ENCODE results near the gene DDX39A. TPM values are rescaled to one million over a fixed set of nuclear protein-coding genes. Genes with fewer than 3 reads are reported as not detected.
A peak's percentile ranks its signal among the peaks of the same experiment; 100 is the strongest.

Gene DDX39A
- total and polyA plus RNA-seq, 11 donors = 18.0 to 109 (median 36.1) TPM

DNA sequence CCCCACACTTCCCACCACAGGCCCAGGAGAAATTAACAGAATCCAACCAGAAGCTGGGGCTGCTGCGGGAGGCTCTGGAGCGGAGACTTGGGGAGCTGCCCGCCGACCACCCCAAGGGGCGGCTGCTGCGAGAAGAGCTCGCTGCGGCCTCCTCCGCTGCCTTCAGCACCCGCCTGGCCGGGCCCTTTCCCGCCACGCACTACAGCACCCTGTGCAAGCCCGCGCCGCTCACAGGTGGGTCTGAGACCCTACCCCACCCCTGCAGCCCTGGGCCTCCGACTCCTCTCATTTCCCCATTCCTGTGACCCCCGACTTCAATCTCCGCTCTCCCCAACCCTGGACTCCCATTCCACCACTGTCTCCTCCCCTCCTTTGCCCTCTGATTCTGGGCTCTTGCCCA lies 31.7 kb upstream of the DDX39A start:
- WGBS, 4 donors = 96 to 99% (median 97%) methylated on average over 19 of the region's 19 CpGs
- no peak for ATAC-seq
- H3K36me3 ChIP-seq = peaks cover 5 to 100% (median 98%) of the 10 kb centered on the region in 9 donors

GRCh38 chr19:14450168-14450874 lies 31.2 kb upstream of the DDX39A start:
- H3K4me3 ChIP-seq = no peak overlapping the region
- peaks cover 5 to 100% (median 97%) of the 10 kb centered on the region in 9 donors for H3K36me3 ChIP-seq
- TF ChIP-seq, protein P1, sequence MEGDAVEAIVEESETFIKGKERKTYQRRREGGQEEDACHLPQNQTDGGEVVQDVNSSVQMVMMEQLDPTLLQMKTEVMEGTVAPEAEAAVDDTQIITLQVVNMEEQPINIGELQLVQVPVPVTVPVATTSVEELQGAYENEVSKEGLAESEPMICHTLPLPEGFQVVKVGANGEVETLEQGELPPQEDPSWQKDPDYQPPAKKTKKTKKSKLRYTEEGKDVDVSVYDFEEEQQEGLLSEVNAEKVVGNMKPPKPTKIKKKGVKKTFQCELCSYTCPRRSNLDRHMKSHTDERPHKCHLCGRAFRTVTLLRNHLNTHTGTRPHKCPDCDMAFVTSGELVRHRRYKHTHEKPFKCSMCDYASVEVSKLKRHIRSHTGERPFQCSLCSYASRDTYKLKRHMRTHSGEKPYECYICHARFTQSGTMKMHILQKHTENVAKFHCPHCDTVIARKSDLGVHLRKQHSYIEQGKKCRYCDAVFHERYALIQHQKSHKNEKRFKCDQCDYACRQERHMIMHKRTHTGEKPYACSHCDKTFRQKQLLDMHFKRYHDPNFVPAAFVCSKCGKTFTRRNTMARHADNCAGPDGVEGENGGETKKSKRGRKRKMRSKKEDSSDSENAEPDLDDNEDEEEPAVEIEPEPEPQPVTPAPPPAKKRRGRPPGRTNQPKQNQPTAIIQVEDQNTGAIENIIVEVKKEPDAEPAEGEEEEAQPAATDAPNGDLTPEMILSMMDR (IDR thresholded peaks at IDR 0.05) = no peak
- TF ChIP-seq POLR2A (IDR thresholded peaks at IDR 0.05) = no peak
- H3K9me3 ChIP-seq = no peaks in the 10 kb centered on the region
- intact Hi-C loops (cut with DNase I) = no loop called here
- ATAC-seq = peak; percentile 44 to 63 (median 50)
- DNase-seq = peak in 2 of 5 donors; percentile 15 to 40
- no peaks in the 10 kb centered on the region for H3K27me3 ChIP-seq
- H3K27ac ChIP-seq = no peak overlapping the region
- no peaks in the 10 kb centered on the region for H3K4me1 ChIP-seq
- 83 to 86% (median 85%) methylated on average over 28 to 30 of the region's 30 CpGs for WGBS, 4 donors

More for the DNA sequence above, 31.7 kb upstream of the DDX39A start:
- H3K4me3 ChIP-seq = no peak overlapping the region
- H3K9me3 ChIP-seq = no peaks in the 10 kb centered on the region
- no peak overlapping the region for H3K27ac ChIP-seq
- DNase-seq = no peak
- no peak for TF ChIP-seq POLR2A (IDR thresholded peaks at IDR 0.05)
- TF ChIP-seq, protein P1 (IDR thresholded peaks at IDR 0.05) = no peak
- H3K27me3 ChIP-seq = no peaks in the 10 kb centered on the region
- intact Hi-C loops (cut with DNase I) = no loop called here
- no peaks in the 10 kb centered on the region for H3K4me1 ChIP-seq

DNA sequence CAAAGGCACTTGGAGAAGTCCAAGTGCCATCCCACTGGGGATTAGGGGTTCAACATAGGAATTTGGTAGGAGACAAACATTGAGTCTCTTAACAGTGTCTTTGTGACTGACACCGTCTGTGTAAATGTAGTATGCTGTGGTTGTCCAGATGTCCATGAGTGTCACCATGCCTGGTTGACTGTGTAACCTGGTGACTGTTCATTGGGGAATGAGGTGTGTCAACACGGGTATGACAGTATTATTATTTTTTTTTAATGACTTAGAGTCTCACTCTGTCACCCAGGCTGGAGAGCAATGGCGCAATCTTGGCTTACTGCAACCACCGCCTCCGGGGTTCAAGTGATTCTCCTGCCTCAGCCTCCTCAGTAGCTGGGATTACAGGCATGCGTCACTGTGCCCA lies 30.2 kb upstream of the DDX39A start:
- no peak overlapping the region for H3K4me3 ChIP-seq
- WGBS, 4 donors = 91 to 94% (median 93%) methylated on average over 6 of the region's 6 CpGs
- H3K9me3 ChIP-seq = no peaks in the 10 kb centered on the region
- H3K27ac ChIP-seq = no peak overlapping the region
- DNase-seq = no peak
- intact Hi-C loops (cut with DNase I) = no loop called here
- no peak for TF ChIP-seq POLR2A (IDR thresholded peaks at IDR 0.05)
- TF ChIP-seq, protein P1 (IDR thresholded peaks at IDR 0.05) = no peak
- no peaks in the 10 kb centered on the region for H3K27me3 ChIP-seq
- no peaks in the 10 kb centered on the region for H3K4me1 ChIP-seq
- H3K36me3 ChIP-seq = peaks cover 8 to 100% (median 97%) of the 10 kb centered on the region in 9 donors
- ATAC-seq = no peak

DNA sequence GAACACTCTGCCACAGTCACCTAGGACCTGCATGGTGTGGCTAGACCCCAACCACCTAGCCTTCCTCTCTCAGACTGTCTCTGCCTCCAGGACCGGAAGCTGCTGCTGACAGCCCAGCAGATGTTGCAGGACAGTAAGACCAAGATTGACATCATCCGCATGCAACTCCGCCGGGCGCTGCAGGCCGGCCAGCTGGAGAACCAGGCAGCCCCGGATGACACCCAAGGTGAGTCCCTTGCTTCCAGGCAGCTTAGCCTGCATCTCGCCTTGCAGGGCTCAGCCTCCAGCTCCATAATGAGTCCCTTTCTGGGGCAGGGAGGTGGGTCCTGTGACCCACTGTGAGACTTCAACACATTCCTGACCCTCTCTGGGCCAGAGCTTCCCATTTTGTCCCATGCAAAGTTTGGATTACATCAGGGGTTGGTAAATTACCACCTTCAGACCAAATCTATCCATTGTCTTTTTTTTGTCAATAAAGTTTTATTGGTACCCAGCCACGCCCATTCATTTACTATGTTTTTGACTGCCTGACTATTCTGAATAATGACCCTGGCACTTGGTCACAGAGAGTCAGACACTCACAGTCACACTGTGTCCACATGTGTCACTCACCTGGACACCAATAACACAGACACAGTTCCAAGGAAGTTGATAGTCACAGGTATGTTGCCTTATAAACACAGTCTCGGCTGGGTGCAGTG lies 27.3 kb upstream of the DDX39A start:
- TF ChIP-seq, protein P1 (IDR thresholded peaks at IDR 0.05) = no peak
- no peak for TF ChIP-seq POLR2A (IDR thresholded peaks at IDR 0.05)
- Histone ChIP-seq H3K36me3 (peaks cover 15 to 100% (median 99%) of the 10 kb centered on the region in 9 donors), H3K4me1 (peaks cover 0 to 2% (median 0%) of the 10 kb centered on the region in 12 donors), H3K4me3 (no peak overlapping the region), H3K9me3 (no peaks in the 10 kb centered on the region), H3K27me3 (no peaks in the 10 kb centered on the region), H3K27ac (no peak overlapping the region)
- no peak for DNase-seq
- no peak for ATAC-seq
- intact Hi-C loops (cut with DNase I) = no loop called here
- 96 to 98% (median 97%) methylated on average over 8 to 10 of the region's 10 CpGs for WGBS, 4 donors

Measured in heart left ventricle (tissue), 16 donors.